Right cardiac atrium (tissue), 5 donors: Measurements from ENCODE around the gene CLDN10. TPM values are rescaled to one million over a fixed set of nuclear protein-coding genes. Genes with fewer than 3 reads are reported as not detected.

ENCODE experiments used
- ATAC-seq, 2 donors: fragments of 200-7000 bp; cut with Tn5 transposase; one replicate each; pipeline versions ENCODE4 v1.8.0 to v1.9.1; 2020; ENCODE audit warnings: moderate library complexity in 2 of 2, mild to moderate bottlenecking in 1 of 2
- DNase-seq, 3 donors: peaks; one replicate each; pipeline ENCODE4 v3.0.0-alpha.2; 2020
- H3K27ac ChIP-seq: one replicate; pipeline ENCODE4 v1.5.1; 2013; ENCODE audit warnings: mild to moderate bottlenecking, low read length, control low read depth, moderate library complexity
- H3K27me3 ChIP-seq: one replicate; pipeline ENCODE4 v1.6.1; 2013; ENCODE audit not compliant: control insufficient read depth, insufficient read depth
- H3K4me1 ChIP-seq: one replicate; pipeline ENCODE4 v1.6.1; 2013; ENCODE audit warnings: low read length; ENCODE audit not compliant: control insufficient read depth, insufficient read depth
- H3K4me3 ChIP-seq: one replicate; pipeline ENCODE4 v1.5.1; 2013; ENCODE audit warnings: low read length, control low read depth
- H3K9me3 ChIP-seq: one replicate; pipeline ENCODE4 v1.6.1; 2013; ENCODE audit warnings: low read length; ENCODE audit not compliant: control insufficient read depth
- WGBS: extraction: QIAGEN DNeasy Blood & Tissue Kit; methylation state at CpG from one replicate; pipeline ENCODE4 v1.1.7; 2013; 5-methylcytosine and 5-hydroxymethylcytosine counted together
- intact Hi-C, 4 donors: fragments of 100-400 bp; cut with DNase I; formaldehyde crosslinking; loops; one replicate each; pipeline versions ENCODE4 v1.11.0 to v1.14.0; 2022 to 2023
- polyA plus RNA-seq: library from polyadenylated mRNA; stranded (reverse); fragments of 200-250 nt; gene quantifications from one replicate; pipeline ENCODE4 v1.2.3, GENCODE V29; 2013
- total RNA-seq, 4 donors: library from RNA; stranded (reverse); fragmentation: NEBNext Ultra II Directional; extraction: Animal tissue kit (Norgen Biotek cat#: 25700); gene quantifications; one replicate each; pipeline ENCODE4 v1.2.1, GENCODE V29; 2021
- donor health status: healthy with polysubstance abuse.
- donor health status: DM: no; HTN: yes; CAD: no.
- donor health status: DM: no; HTN: no; CAD: no.
- donor health status: DM: no; HTN: yes; CAD: no; lungs with severe emphysema.
- donor health status: DM: yes; HTN: yes; CAD: no.

Gene CLDN10
- total and polyA plus RNA-seq, 5 donors = 0.50 to 0.82 TPM; not detected in 3

DNA sequence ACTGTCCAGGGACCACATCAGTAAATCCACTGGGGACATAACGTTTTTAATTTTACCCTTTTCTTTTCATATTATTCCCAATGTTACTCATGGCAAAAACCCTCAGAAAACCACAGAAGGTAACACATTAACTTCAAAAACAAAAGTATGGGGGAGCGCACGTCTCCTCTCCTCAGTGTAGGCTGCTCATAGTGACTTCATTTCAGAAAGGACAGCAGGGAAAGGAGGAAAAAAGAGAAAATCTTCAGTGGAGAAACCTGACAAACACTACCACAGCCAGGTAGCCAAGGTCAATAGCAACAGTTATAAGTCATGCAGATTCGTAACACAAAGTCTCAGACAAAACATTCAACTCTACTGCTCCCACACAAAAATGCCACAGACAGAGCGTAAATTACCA lies 70.6 kb downstream of the CLDN10 start:
- H3K9me3 ChIP-seq = no peaks in the 10 kb centered on the region
- ATAC-seq (no peak), DNase-seq (no peak)
- H3K4me3 ChIP-seq = no peak overlapping the region
- H3K27me3 ChIP-seq = no peaks in the 10 kb centered on the region
- intact Hi-C loops = loop anchor here in 1 of 4 donors (10.0 kb wide), 1 partner anchor 212 kb away; no protein-coding TSS in a partner anchor
- 47% methylated on average over 5 of the region's 5 CpGs for WGBS
- H3K27ac ChIP-seq = no peak overlapping the region
- H3K4me1 ChIP-seq = no peaks in the 10 kb centered on the region

DNA sequence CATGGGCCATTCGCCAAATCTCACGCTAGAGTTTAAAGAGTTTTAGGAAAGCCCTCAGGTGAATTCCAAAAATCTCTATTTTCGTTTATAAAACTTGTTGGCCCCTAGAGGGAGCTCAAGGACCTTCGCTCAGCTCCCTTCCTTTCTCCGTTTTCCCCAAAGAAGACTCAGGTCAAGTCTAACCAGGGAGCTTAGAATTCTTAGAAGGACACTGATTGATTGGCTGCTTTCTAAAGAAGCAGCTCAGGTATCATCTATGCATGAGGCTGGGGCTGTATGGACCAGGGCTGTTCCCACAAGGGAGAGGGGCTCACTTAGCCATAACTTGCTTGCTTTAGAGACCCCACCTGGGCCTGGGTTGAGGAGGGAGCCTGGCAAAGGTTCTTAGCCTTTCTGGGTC lies 71.5 kb downstream of the CLDN10 start:
- Histone ChIP-seq H3K9me3 (no peaks in the 10 kb centered on the region), H3K4me3 (no peak overlapping the region), H3K4me1 (no peaks in the 10 kb centered on the region), H3K27ac (no peak overlapping the region), H3K27me3 (no peaks in the 10 kb centered on the region)
- 26% methylated on average over 5 of the region's 5 CpGs for WGBS
- intact Hi-C loops = loop anchor here in 1 of 4 donors (10.0 kb wide), 1 partner anchor 211 kb away; no protein-coding TSS in a partner anchor
- no peak for DNase-seq
- ATAC-seq = peak; percentile 34 to 64

DNA sequence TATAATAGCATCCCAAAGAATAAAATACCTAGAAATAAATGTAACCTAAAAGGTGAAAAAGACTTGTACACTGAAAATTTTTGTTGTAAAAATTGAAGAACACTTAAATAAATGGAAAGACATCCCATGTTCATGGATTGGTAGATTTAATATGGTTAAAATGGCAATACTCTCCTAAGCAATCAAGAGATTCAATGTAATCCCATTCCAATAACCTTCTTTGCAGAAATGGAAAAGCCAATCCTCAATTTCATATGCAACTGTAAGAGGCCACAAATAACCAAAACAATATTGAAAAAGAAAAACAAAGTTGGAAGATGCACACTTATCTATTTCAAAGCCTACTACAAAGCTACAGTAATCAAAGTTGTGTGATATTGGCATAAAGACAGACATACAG lies 74.2 kb downstream of the CLDN10 start:
- ATAC-seq = no peak
- H3K27ac ChIP-seq = no peak overlapping the region
- no peak for DNase-seq
- H3K27me3 ChIP-seq = no peaks in the 10 kb centered on the region
- no peaks in the 10 kb centered on the region for H3K4me1 ChIP-seq
- no peaks in the 10 kb centered on the region for H3K9me3 ChIP-seq
- intact Hi-C loops = loop anchor here in 3 of 4 donors (5.0 to 10.0 kb wide), 2 partner anchors 206 to 208 kb away; no protein-coding TSS in a partner anchor
- H3K4me3 ChIP-seq = no peak overlapping the region

DNA sequence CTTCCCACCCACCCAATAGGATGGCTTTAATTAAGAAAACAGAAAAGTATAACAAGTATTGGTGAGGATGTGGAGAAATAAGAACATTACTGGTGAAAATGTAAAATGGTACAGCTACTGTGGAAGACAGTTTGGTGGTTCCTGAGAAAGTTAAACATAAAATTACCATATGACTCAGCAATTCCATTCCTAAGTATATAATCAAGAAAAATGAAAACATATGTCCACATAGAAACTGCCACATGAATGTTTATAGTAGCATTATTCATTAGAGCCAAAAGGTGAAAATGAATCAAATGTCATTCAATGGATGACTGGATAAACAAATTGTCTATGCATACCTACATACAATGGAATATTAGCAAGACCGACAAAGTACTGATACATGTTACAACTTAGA lies 75.1 kb downstream of the CLDN10 start:
- WGBS = 96% methylated on average over 1 of the region's 1 CpG
- H3K9me3 ChIP-seq = no peaks in the 10 kb centered on the region
- no peak for ATAC-seq
- no peaks in the 10 kb centered on the region for H3K4me1 ChIP-seq
- H3K4me3 ChIP-seq = no peak overlapping the region
- DNase-seq = no peak
- H3K27ac ChIP-seq = no peak overlapping the region
- no peaks in the 10 kb centered on the region for H3K27me3 ChIP-seq
- intact Hi-C loops = loop anchor here in 3 of 4 donors (5.0 to 10.0 kb wide), 2 partner anchors 205 to 207 kb away; no protein-coding TSS in a partner anchor

DNA sequence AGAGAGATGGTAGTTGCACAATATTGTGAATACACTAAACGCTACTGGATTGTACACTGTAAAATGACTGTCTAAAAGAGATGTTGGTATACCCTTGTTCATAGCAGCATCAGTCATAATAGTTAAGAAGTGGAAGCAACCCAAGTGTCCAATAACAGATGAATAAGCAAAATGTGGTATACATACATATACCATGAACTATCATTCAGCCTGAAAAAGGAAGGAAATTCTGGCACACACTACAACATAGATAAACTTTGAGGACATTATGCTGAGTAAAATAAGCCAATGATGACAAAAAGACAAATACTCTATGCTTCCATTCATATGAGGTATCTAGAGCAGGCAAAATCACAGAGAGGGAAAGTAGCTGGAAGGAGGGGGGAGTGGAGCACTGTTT lies 76.0 kb downstream of the CLDN10 start:
- H3K9me3 ChIP-seq = no peaks in the 10 kb centered on the region
- WGBS = 92% methylated on average over 1 of the region's 1 CpG
- H3K4me3 ChIP-seq = no peak overlapping the region
- H3K4me1 ChIP-seq = no peaks in the 10 kb centered on the region
- intact Hi-C loops = loop anchor here in 3 of 4 donors (5.0 to 10.0 kb wide), 2 partner anchors 204 to 206 kb away; no protein-coding TSS in a partner anchor
- H3K27ac ChIP-seq = no peak overlapping the region
- H3K27me3 ChIP-seq = no peaks in the 10 kb centered on the region
- no peak for DNase-seq
- ATAC-seq = no peak

DNA sequence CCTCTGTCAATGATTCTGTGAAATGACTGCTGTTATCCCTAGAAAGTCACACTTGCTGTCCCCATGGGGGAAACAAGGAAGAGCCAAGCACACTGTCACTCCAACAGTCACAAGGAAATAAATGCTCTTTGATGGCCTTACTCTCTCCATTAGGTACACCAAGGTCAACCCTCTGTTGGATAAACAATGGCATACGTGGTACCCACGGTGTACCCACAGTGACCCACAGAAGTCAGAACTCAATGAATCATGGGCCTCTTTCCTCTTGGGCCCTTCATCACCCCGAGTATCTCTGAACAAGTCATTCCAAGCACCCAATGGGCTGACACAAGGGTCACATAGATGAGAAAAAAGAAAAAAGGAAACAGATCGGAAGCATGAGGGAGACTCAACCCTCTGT lies 76.6 kb downstream of the CLDN10 start:
- Histone ChIP-seq H3K9me3 (no peaks in the 10 kb centered on the region), H3K4me1 (no peaks in the 10 kb centered on the region), H3K4me3 (no peak overlapping the region), H3K27ac (no peak overlapping the region), H3K27me3 (no peaks in the 10 kb centered on the region)
- intact Hi-C loops = loop anchor here in 3 of 4 donors (5.0 to 10.0 kb wide), 2 partner anchors 203 to 206 kb away; no protein-coding TSS in a partner anchor
- ATAC-seq = no peak
- no peak for DNase-seq
- 92% methylated on average over 4 of the region's 4 CpGs for WGBS

Other genes starting within 250 kb of the CLDN10 start
- gene DZIP1, start 92.0 kb downstream of the CLDN10 start, total RNA-seq = 1 to 10 TPM; 5.0 to 6.9 (median 6.3) TPM
- gene DZIP1, start 92.0 kb downstream of the CLDN10 start, polyA plus RNA-seq = 3.4 TPM
- 10 to 100 TPM; 36.3 to 52.2 (median 42.2) TPM for gene DNAJC3, start 124.4 kb downstream of the CLDN10 start, total RNA-seq
- 14.5 TPM for gene DNAJC3, start 124.4 kb downstream of the CLDN10 start, polyA plus RNA-seq